ENCODE measurements around the gene KRTAP4-4.
"Not testable (repeated sequence)": the region's sequence is repeated elsewhere in the genome, so short reads cannot be mapped to it uniquely, and the experiment has no call there.

Gene KRTAP4-4

GRCh38 chr17:41190328-41190727, 29.8 kb upstream of the KRTAP4-4 start:
- Histone ChIP-seq H3K4me3 (replicated peaks; ENCODE audit: insufficient read depth, low read length) (no peak overlapping the region), H3K27ac (replicated peaks) (no peak overlapping the region), H3K27me3 (ENCODE audit: insufficient read depth, poor library complexity, severe bottlenecking) (peaks cover 2% of the 10 kb centered on the region)
- no peak for TF ChIP-seq POLR2AphosphoS5 (IDR thresholded peaks at IDR 0.05; ENCODE audit: low read depth)
- TF ChIP-seq GABPA (IDR thresholded peaks at IDR 0.05; ENCODE audit: low read depth), result no peak
- DNase-seq (ENCODE audit: low read depth in 1 of 2, low spot score in 1 of 2), result no peak

GRCh38 chr17:41189837-41190318, 29.3 kb upstream of the KRTAP4-4 start, which contains the start of gene KRTAP9-1:
KRTAP9-1 (plus strand) TSS chr17:41189887; CDS start chr17:41189887, 0 bp downstream.
- H3K27ac ChIP-seq (replicated peaks); H3K4me3 ChIP-seq (replicated peaks; ENCODE audit: insufficient read depth, low read length); DNase-seq (ENCODE audit: low read depth in 1 of 2, low spot score in 1 of 2); H3K27me3 ChIP-seq (ENCODE audit: insufficient read depth, poor library complexity, severe bottlenecking): not testable (repeated sequence)

- Histone ChIP-seq H3K4me3 (replicated peaks; ENCODE audit: insufficient read depth, low read length) (no peak overlapping the region), H3K27ac (replicated peaks) (no peak overlapping the region), H3K27me3 (ENCODE audit: insufficient read depth, poor library complexity, severe bottlenecking) (peaks cover 2% of the 10 kb centered on the region)
- TF ChIP-seq SPI1 (IDR thresholded peaks at IDR 0.05; ENCODE audit: borderline replicate concordance, low read depth), result no peak
- TF ChIP-seq REST (IDR thresholded peaks at IDR 0.05; ENCODE audit: insufficient replicate concordance, low read depth), result peak; percentile 60
- TF ChIP-seq CTCF (IDR thresholded peaks at IDR 0.05; ENCODE audit: insufficient read depth, low read length), result no peak
- no peak for DNase-seq (ENCODE audit: low read depth in 1 of 2, low spot score in 1 of 2)
These were observed 26.3 kb upstream of the KRTAP4-4 start for GRCh38 chr17:41186872-41187271.

- TF ChIP-seq SPI1 (IDR thresholded peaks at IDR 0.05; ENCODE audit: borderline replicate concordance, low read depth) (no peak), CTCF (IDR thresholded peaks at IDR 0.05; ENCODE audit: insufficient read depth, low read length) (no peak), POLR2AphosphoS5 (IDR thresholded peaks at IDR 0.05; ENCODE audit: low read depth) (no peak), REST (IDR thresholded peaks at IDR 0.05; ENCODE audit: insufficient replicate concordance, low read depth) (no peak), GABPA (IDR thresholded peaks at IDR 0.05; ENCODE audit: low read depth) (no peak)
- no peak overlapping the region for H3K4me3 ChIP-seq (replicated peaks; ENCODE audit: insufficient read depth, low read length)
- H3K27ac ChIP-seq (replicated peaks), result no peak overlapping the region
- no peak for DNase-seq (ENCODE audit: low read depth in 1 of 2, low spot score in 1 of 2)
- H3K27me3 ChIP-seq (ENCODE audit: insufficient read depth, poor library complexity, severe bottlenecking), result peaks cover 2% of the 10 kb centered on the region
These were observed 24.5 kb upstream of the KRTAP4-4 start for GRCh38 chr17:41185001-41185400.

- Histone ChIP-seq H3K27me3 (ENCODE audit: insufficient read depth, poor library complexity, severe bottlenecking) (peaks cover 2% of the 10 kb centered on the region), H3K27ac (replicated peaks) (no peak within 1 kb of the TSS), H3K4me3 (replicated peaks; ENCODE audit: insufficient read depth, low read length) (no peak within 1 kb of the TSS)
- no peak for DNase-seq (ENCODE audit: low read depth in 1 of 2, low spot score in 1 of 2)
- TF ChIP-seq SPI1 (IDR thresholded peaks at IDR 0.05; ENCODE audit: borderline replicate concordance, low read depth) (no peak), POLR2AphosphoS5 (IDR thresholded peaks at IDR 0.05; ENCODE audit: low read depth) (no peak), REST (IDR thresholded peaks at IDR 0.05; ENCODE audit: insufficient replicate concordance, low read depth) (no peak), GABPA (IDR thresholded peaks at IDR 0.05; ENCODE audit: low read depth) (no peak), CTCF (IDR thresholded peaks at IDR 0.05; ENCODE audit: insufficient read depth, low read length) (no peak)
These were observed 24.0 kb upstream of the KRTAP4-4 start, which contains the start of gene KRTAP4-1 for GRCh38 chr17:41184480-41184961. KRTAP4-1 (minus strand) TSS chr17:41184911; CDS start chr17:41184854, 57 bp downstream.

Data from HL-60 (cell line).